ENCODE data around the gene GATA1. TPM values are rescaled to one million over a fixed set of nuclear protein-coding genes. Genes with fewer than 3 reads are reported as not detected.

Gene GATA1
- total and polyA plus RNA-seq, 2 experiments from 2014 or later, result not detected

- Histone ChIP-seq H3K27ac (no peak overlapping the region), H3K4me3 (no peak overlapping the region), H3K9me2 (replicated peaks; ENCODE audit: insufficient read depth) (no peaks in the 10 kb centered on the region), H4K20me1 (ENCODE audit: insufficient read depth, poor library complexity, severe bottlenecking) (no peaks in the 10 kb centered on the region), H3K36me3 (replicated peaks; ENCODE audit: insufficient read depth, low read depth) (no peaks in the 10 kb centered on the region), H3K4me1 (ENCODE audit: insufficient read depth) (no peaks in the 10 kb centered on the region), H2AFZ (no peak overlapping the region), H3K79me2 (no peaks in the 10 kb centered on the region), H3K27me3 (no peaks in the 10 kb centered on the region), H3K4me2 (no peak overlapping the region), H3K9me3 (ENCODE audit: low read depth) (no peaks in the 10 kb centered on the region)
- DNase-seq (ENCODE audit: low spot score), result no peak
- no peak for TF ChIP-seq EZH2 (IDR thresholded peaks at IDR 0.05; ENCODE audit: borderline replicate concordance)
- TF ChIP-seq EZH2phosphoT487 (IDR thresholded peaks at IDR 0.05; ENCODE audit: low read depth, severe bottlenecking, unreplicated experiment), result no peak
- TF ChIP-seq CTCF (IDR thresholded peaks at IDR 0.05; ENCODE audit: poor library complexity), result no peak
- WGBS (ENCODE audit: low lambda C conversion rate, missing lambda C conversion rate), result 73% methylated on average over 7 of the region's 7 CpGs
Measured at GRCh38 chrX:48752498-48752897, 33.9 kb upstream of the GATA1 start.

GRCh38 chrX:48753708-48754228, 32.6 kb upstream of the GATA1 start:
- Histone ChIP-seq H3K4me1 (ENCODE audit: insufficient read depth) (no peaks in the 10 kb centered on the region), H3K27me3 (no peaks in the 10 kb centered on the region), H3K27ac (no peak overlapping the region), H3K79me2 (no peaks in the 10 kb centered on the region), H3K9me2 (replicated peaks; ENCODE audit: insufficient read depth) (no peaks in the 10 kb centered on the region), H2AFZ (no peak overlapping the region), H4K20me1 (ENCODE audit: insufficient read depth, poor library complexity, severe bottlenecking) (no peaks in the 10 kb centered on the region), H3K4me2 (no peak overlapping the region), H3K9me3 (ENCODE audit: low read depth) (no peaks in the 10 kb centered on the region), H3K4me3 (no peak overlapping the region), H3K36me3 (replicated peaks; ENCODE audit: insufficient read depth, low read depth) (no peaks in the 10 kb centered on the region)
- 70% methylated on average over 8 of the region's 8 CpGs for WGBS (ENCODE audit: low lambda C conversion rate, missing lambda C conversion rate)
- no peak for DNase-seq (ENCODE audit: low spot score)
- TF ChIP-seq EZH2phosphoT487 (IDR thresholded peaks at IDR 0.05; ENCODE audit: low read depth, severe bottlenecking, unreplicated experiment) (no peak), EZH2 (IDR thresholded peaks at IDR 0.05; ENCODE audit: borderline replicate concordance) (no peak), CTCF (IDR thresholded peaks at IDR 0.05; ENCODE audit: poor library complexity) (no peak)

- Histone ChIP-seq H4K20me1 (ENCODE audit: insufficient read depth, poor library complexity, severe bottlenecking) (no peaks in the 10 kb centered on the region), H3K4me3 (no peak overlapping the region), H3K27me3 (no peaks in the 10 kb centered on the region), H3K79me2 (no peaks in the 10 kb centered on the region), H3K9me3 (ENCODE audit: low read depth) (no peaks in the 10 kb centered on the region), H3K9me2 (replicated peaks; ENCODE audit: insufficient read depth) (no peaks in the 10 kb centered on the region), H3K27ac (no peak overlapping the region), H3K36me3 (replicated peaks; ENCODE audit: insufficient read depth, low read depth) (no peaks in the 10 kb centered on the region), H2AFZ (no peak overlapping the region), H3K4me2 (no peak overlapping the region), H3K4me1 (ENCODE audit: insufficient read depth) (no peaks in the 10 kb centered on the region)
- TF ChIP-seq EZH2phosphoT487 (IDR thresholded peaks at IDR 0.05; ENCODE audit: low read depth, severe bottlenecking, unreplicated experiment) (no peak), EZH2 (IDR thresholded peaks at IDR 0.05; ENCODE audit: borderline replicate concordance) (no peak)
- no peak for DNase-seq (ENCODE audit: low spot score)
- WGBS (ENCODE audit: low lambda C conversion rate, missing lambda C conversion rate), result 68% methylated on average over 8 of the region's 8 CpGs
Measured at GRCh38 chrX:48754238-48754637, 32.2 kb upstream of the GATA1 start.

- H3K9me2 ChIP-seq (replicated peaks; ENCODE audit: insufficient read depth), result no peaks in the 10 kb centered on the region
- no peaks in the 10 kb centered on the region for H3K27me3 ChIP-seq
- peak; percentile 72 for DNase-seq (ENCODE audit: low spot score)
- H3K4me2 ChIP-seq, result no peak within 1 kb of the TSS
- no peaks in the 10 kb centered on the region for H3K9me3 ChIP-seq (ENCODE audit: low read depth)
- H3K4me1 ChIP-seq (ENCODE audit: insufficient read depth), result no peaks in the 10 kb centered on the region
- no peaks in the 10 kb centered on the region for H3K79me2 ChIP-seq
- H3K4me3 ChIP-seq, result no peak within 1 kb of the TSS
- H3K27ac ChIP-seq, result peak within 1 kb of the TSS; percentile 70
- WGBS (ENCODE audit: low lambda C conversion rate, missing lambda C conversion rate), result 60% methylated on average over 12 of the region's 12 CpGs
- H2AFZ ChIP-seq, result peak within 1 kb of the TSS; percentile 57
- TF ChIP-seq EZH2 (IDR thresholded peaks at IDR 0.05; ENCODE audit: borderline replicate concordance) (no peak), CTCF (IDR thresholded peaks at IDR 0.05; ENCODE audit: poor library complexity) (peak; percentile 50)
- no peaks in the 10 kb centered on the region for H3K36me3 ChIP-seq (replicated peaks; ENCODE audit: insufficient read depth, low read depth)
- no peaks in the 10 kb centered on the region for H4K20me1 ChIP-seq (ENCODE audit: insufficient read depth, poor library complexity, severe bottlenecking)
Measured at GRCh38 chrX:48761674-48762471, 24.5 kb upstream of the GATA1 start, which contains the start of gene GLOD5. Gene GLOD5, plus strand, starts transcription at chrX:48761747. Its CDS starts 44 bp downstream, at chrX:48761791.

Measured in hepatocyte (in vitro differentiated cells).